Left ventricle myocardium superior (tissue), 1 donor: Measurements from ENCODE around the gene HSPH1. TPM values are rescaled to one million over a fixed set of nuclear protein-coding genes. Genes with fewer than 3 reads are reported as not detected.
"Not testable (repeated sequence)": the region's sequence is repeated elsewhere in the genome, so short reads cannot be mapped to it uniquely, and the experiment has no call there.

Experiments
- ATAC-seq: fragments of 200-7000 bp; cut with Tn5 transposase; one replicate; pipeline ENCODE4 v1.9.1; 2020; ENCODE audit warnings: mild to moderate bottlenecking, moderate library complexity
- DNase-seq: peaks from one replicate; pipeline ENCODE4 v3.0.0-alpha.2; 2020
- intact Hi-C: fragments of 100-400 bp; cut with micrococcal nuclease; formaldehyde crosslinking; loops from one replicate; pipeline ENCODE4 v1.11.0; 2022
- total RNA-seq: library from RNA; stranded (reverse); fragmentation: NEBNext Ultra II Directional; extraction: Animal tissue kit (Norgen Biotek cat#: 25700); gene quantifications from one replicate; pipeline ENCODE4 v1.2.1, GENCODE V29; 2021
- donor health status: DM: no; HTN: yes; CAD: no; lungs with severe emphysema.

HSPH1 gene
- total RNA-seq, 1 donor from 2014 or later, result 82.4 TPM

GRCh38 chr13:31105020-31105795, 56.5 kb downstream of the HSPH1 start:
- intact Hi-C loops, result no loop called here
- ATAC-seq, result no peak
- DNase-seq, result no peak

GRCh38 chr13:31102905-31103304, 58.8 kb downstream of the HSPH1 start:
- no peak for ATAC-seq
- no peak for DNase-seq
- intact Hi-C loops, result no loop called here

- intact Hi-C loops, result no loop called here
- DNase-seq (peak; percentile 55), ATAC-seq (peak; percentile 95)
Measured at GRCh38 chr13:31101472-31102170, 60.1 kb downstream of the HSPH1 start.

GRCh38 chr13:31100721-31101120, 61.0 kb downstream of the HSPH1 start:
- DNase-seq (no peak), ATAC-seq (no peak)
- intact Hi-C loops, result no loop called here

- ATAC-seq, DNase-seq, intact Hi-C loops: not testable (repeated sequence)
Measured at GRCh38 chr13:31097911-31098434, 63.7 kb downstream of the HSPH1 start.

- ATAC-seq (no peak), DNase-seq (no peak)
- intact Hi-C loops, result no loop called here
Measured at GRCh38 chr13:31096654-31097302, 64.9 kb downstream of the HSPH1 start.

- ATAC-seq (no peak), DNase-seq (no peak)
Measured at GRCh38 chr13:31094331-31095015, 67.2 kb downstream of the HSPH1 start.

GRCh38 chr13:31093145-31093885, 68.4 kb downstream of the HSPH1 start:
- DNase-seq (no peak), ATAC-seq (no peak)
- intact Hi-C loops, result no loop called here

More at GRCh38 chr13:31094331-31095015, 67.2 kb downstream of the HSPH1 start:
- intact Hi-C loops, result no loop called here

- ATAC-seq (no peak), DNase-seq (no peak)
- intact Hi-C loops, result no loop called here
Measured at GRCh38 chr13:31092646-31093045, 69.1 kb downstream of the HSPH1 start.

- ATAC-seq, result no peak
- peak; percentile 33 for DNase-seq
- intact Hi-C loops, result no loop called here
Measured at GRCh38 chr13:31090961-31091624, 70.6 kb downstream of the HSPH1 start.

GRCh38 chr13:31090096-31090495, 71.6 kb downstream of the HSPH1 start:
- no peak for DNase-seq
- intact Hi-C loops, result no loop called here
- no peak for ATAC-seq

- ATAC-seq (no peak), DNase-seq (no peak)
- intact Hi-C loops, result no loop called here
Measured at GRCh38 chr13:31089649-31090048, 72.1 kb downstream of the HSPH1 start.

GRCh38 chr13:31088826-31089420, 72.8 kb downstream of the HSPH1 start:
- intact Hi-C loops, result no loop called here
- DNase-seq, result no peak
- ATAC-seq, result no peak

Other genes with a start within 250 kb of the HSPH1 start
- gene TEX26, start 229.2 kb downstream of the HSPH1 start, total RNA-seq, result not detected
- gene B3GLCT, start 38.1 kb upstream of the HSPH1 start, total RNA-seq, result 20.3 TPM